GM21737 (cell line): ENCODE measurements around the gene PINLYP.

ENCODE experiments used
- ATAC-seq: cut with Tn5 transposase; IDR thresholded peaks from one replicate; pipeline ENCODE4 v1.9.1; 2021; ENCODE audit warnings: mild to moderate bottlenecking, moderate library complexity; ENCODE audit not compliant: unreplicated experiment

PINLYP gene

DNA sequence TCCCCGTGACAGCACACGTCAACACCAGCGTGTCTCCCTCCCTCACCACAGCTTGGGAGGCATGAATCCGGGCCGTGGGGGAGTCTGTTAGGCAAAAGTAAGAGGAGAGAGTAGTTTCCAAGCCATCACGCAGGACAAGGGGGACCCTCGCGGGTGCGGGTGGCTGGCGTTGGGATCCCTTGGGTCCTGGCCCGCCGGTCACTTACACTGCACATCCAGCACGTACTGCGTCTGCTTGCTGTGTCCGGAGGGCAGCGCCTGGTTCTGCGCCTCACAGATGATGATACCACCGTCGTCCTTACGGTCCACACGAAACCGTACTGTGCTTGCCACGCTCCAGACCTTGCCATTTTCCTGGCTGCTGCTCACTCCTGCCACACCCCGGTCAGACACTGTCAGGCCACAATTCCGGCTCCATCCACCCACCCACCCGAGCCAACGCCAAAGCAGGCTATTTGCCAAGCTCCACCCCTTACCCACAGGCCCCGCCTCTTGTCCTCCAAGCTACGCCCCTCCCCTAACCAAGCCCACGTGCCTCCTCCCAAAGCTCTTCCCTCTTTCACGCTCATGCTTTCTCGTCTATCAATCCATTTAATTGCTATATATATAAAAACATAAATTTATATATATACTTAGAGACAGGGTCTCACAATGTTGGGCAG, 50.4 kb downstream of the PINLYP start:
- no peak for ATAC-seq

DNA sequence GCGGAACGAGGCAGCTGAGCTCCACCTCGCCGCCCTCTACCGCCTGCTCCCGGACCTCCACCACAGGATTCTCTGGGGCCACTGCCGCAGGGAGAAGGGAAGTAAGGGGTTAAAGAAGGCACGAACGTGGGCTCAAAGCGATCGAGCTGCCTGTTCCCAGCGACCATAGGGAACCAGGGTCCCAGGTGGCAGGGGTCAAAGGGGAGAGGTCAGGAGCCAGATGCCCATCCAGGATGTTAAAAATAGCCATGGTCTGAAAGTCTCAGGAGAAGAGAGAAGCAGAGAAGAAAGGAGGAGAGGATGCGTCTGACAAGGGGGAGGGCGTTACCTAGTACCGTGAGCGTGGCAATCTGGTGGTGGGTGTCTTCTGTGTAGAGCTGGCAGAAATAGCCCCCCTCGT, 51.2 kb downstream of the PINLYP start:
- ATAC-seq: no peak

DNA sequence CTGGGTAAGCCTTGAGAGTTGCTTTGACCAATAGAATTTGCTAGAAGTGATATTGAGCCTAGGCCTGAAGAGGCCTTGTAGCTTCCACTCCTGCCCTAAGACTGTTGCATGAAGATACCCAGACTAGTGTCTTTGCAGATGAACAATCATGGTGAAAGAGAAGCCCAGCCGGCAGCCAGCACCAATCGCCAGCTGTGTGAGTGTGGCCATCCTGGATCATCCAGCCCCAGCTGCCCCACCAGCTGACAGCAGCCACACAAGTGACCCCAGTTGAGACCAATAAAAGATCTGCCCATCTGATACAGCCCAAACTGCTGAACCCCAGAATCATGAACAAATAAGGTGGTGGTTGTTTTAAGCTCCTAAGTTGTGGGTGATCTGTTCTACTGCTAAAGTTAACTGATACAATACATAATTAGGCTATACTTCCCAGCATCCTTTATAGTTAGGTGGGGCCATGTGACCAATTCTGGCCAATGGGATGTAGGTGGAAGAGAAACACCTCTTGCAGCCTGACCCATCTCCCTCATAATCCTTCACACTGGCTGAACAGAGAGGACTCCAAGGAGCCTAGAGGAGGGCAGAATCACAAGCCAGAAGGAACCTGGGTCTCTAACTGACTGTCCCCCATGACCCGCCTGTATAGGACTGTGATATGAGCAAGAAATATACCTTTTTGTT, 53.2 kb downstream of the PINLYP start:
- ATAC-seq: no peak

DNA sequence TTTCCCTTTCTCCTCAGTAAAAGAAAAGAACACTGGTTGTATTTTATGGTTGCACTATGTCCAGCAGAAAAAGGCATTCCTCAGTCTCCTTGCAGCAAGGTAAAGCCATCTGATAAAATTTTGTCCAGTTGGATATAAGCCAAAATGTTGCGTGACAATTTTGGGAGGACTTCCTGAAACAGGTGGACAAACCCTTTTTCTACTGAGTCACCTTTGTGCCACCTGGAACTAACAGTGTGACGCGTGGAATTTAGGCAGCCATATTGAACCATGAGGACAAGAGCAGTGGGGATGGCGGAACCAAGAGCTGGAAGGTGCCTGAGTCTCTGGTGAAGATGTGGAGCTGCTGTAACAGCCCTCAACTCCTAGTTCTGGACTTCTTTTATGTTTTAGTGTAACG, 55.9 kb downstream of the PINLYP start:
- ATAC-seq: no peak
